HL-60 (cell line): ENCODE measurements around the gene TRNP1.
"Not testable (repeated sequence)": the region's sequence is repeated elsewhere in the genome, so short reads cannot be mapped to it uniquely, and the experiment has no call there.

Experiments used
- DNase-seq, 2 experiments: peaks; one replicate each; pipeline ENCODE4 v3.0.0-alpha.2; 2010 to 2020; ENCODE audit warnings: low read depth in 1 of 2, low spot score in 1 of 2
- H3K27ac ChIP-seq: fragments of 250-450 bp; sonication (Bioruptor Pico); replicated peaks from 2 replicates; pipeline ENCODE4 v1.5.1; 2020; ENCODE audit warnings: mild to moderate bottlenecking, moderate library complexity
- H3K27me3 ChIP-seq: fragments of 250-450 bp; sonication (Bioruptor Pico); 2 replicates; pipeline ENCODE4 v1.5.1; 2021; ENCODE audit warnings: mild to moderate bottlenecking, moderate library complexity; ENCODE audit not compliant: insufficient read depth, poor library complexity, severe bottlenecking
- H3K4me3 ChIP-seq: replicated peaks from 2 replicates; pipeline ENCODE4 v1.5.1; 2011; ENCODE audit warnings: mild to moderate bottlenecking, control low read depth, low read length; ENCODE audit not compliant: insufficient read depth
- CTCF ChIP-seq: IDR thresholded peaks from one replicate; pipeline ENCODE4 v1.5.1; 2011; ENCODE audit warnings: low read length, control low read depth, inconsistent platforms; ENCODE audit not compliant: insufficient read depth
- GABPA ChIP-seq: IDR thresholded peaks from 2 replicates; pipeline ENCODE4 v1.6.1; 2012; ENCODE audit warnings: low read depth
- POLR2AphosphoS5 ChIP-seq: IDR thresholded peaks from 2 replicates; pipeline ENCODE4 v1.6.1; 2012; ENCODE audit warnings: low read depth
- REST ChIP-seq: IDR thresholded peaks from 2 replicates; pipeline ENCODE4 v1.6.1; 2012; ENCODE audit warnings: low read depth; ENCODE audit not compliant: insufficient replicate concordance
- SPI1 ChIP-seq: IDR thresholded peaks from 2 replicates; pipeline ENCODE4 v1.6.1; 2012; ENCODE audit warnings: low read depth, mild to moderate bottlenecking, borderline replicate concordance
- long read RNA-seq: library from polyadenylated mRNA; unstranded; transcript quantifications from one replicate; pipeline ENCODE4 v2.0.0, GENCODE V29; 2020

The TRNP1 gene
- long read RNA-seq, result 0 reads

GRCh38 chr1:26993237-26994019 is at the start of gene TRNP1:
TSS of gene TRNP1 (plus strand) at chr1:26993692. CDS start at chr1:26993787, 95 bp downstream.
- no peak for TF ChIP-seq SPI1
- TF ChIP-seq GABPA, result no peak
- no peak for TF ChIP-seq REST
- no peak for TF ChIP-seq POLR2AphosphoS5
- no peak for TF ChIP-seq CTCF
- Histone ChIP-seq H3K4me3 (peak within 1 kb of the TSS; percentile 54), H3K27ac (no peak within 1 kb of the TSS)

GRCh38 chr1:26945138-26945537 is 48.4 kb upstream of the TRNP1 start:
- TF ChIP-seq SPI1, result no peak
- no peak for TF ChIP-seq CTCF
- no peak for TF ChIP-seq GABPA
- no peak for TF ChIP-seq REST
- TF ChIP-seq POLR2AphosphoS5, result no peak
- H3K27ac ChIP-seq, result no peak overlapping the region
- no peak overlapping the region for H3K4me3 ChIP-seq
- DNase-seq, result no peak
- H3K27me3 ChIP-seq, result no peaks in the 10 kb centered on the region

More at GRCh38 chr1:26993237-26994019, at the start of gene TRNP1:
- DNase-seq, result peak in 1 of 2 experiments; percentile 18
- peaks cover 34% of the 10 kb centered on the region for H3K27me3 ChIP-seq

- Histone ChIP-seq H3K27me3 (no peaks in the 10 kb centered on the region), H3K27ac (no peak overlapping the region), H3K4me3 (no peak overlapping the region)
- no peak for TF ChIP-seq GABPA
- DNase-seq, result no peak
Measured at GRCh38 chr1:26945728-26946127, 47.8 kb upstream of the TRNP1 start.

GRCh38 chr1:26946270-26946669 is 47.2 kb upstream of the TRNP1 start:
- H3K27me3 ChIP-seq, result no peaks in the 10 kb centered on the region
- TF ChIP-seq CTCF (no peak), POLR2AphosphoS5 (no peak), SPI1 (no peak), GABPA (no peak), REST (no peak)
- no peak for DNase-seq
- no peak overlapping the region for H3K4me3 ChIP-seq
- no peak overlapping the region for H3K27ac ChIP-seq

- not testable (repeated sequence) for DNase-seq, H3K27ac ChIP-seq
Measured at GRCh38 chr1:26948725-26949057, 44.8 kb upstream of the TRNP1 start.

More at GRCh38 chr1:26948725-26949057, 44.8 kb upstream of the TRNP1 start:
- not testable (repeated sequence) for H3K27me3 ChIP-seq, H3K4me3 ChIP-seq
